ENCODE results near the gene CYB5R3.

DNA sequence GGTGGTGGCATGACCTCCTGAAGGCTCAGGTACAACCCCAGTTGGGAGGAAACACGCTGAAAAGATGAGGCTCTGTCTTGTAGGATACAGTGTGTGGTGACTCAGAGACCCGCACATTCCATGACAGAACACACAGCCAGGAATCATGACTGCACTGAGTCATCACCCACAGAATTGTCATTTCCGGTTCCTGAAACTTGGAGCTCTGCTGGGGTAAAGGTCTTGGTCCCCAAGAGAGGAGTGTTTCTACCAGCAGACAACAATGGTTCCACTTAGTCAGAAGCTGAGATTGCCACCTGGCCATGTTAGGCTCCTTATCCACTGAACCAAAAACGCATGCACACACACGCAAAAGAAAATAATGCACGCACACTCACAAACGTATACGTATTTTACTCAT, 31.5 kb upstream of the CYB5R3 start:
- TF ChIP-seq POLR2A (IDR thresholded peaks at IDR 0.05) = no peak
- TF ChIP-seq, protein P1, sequence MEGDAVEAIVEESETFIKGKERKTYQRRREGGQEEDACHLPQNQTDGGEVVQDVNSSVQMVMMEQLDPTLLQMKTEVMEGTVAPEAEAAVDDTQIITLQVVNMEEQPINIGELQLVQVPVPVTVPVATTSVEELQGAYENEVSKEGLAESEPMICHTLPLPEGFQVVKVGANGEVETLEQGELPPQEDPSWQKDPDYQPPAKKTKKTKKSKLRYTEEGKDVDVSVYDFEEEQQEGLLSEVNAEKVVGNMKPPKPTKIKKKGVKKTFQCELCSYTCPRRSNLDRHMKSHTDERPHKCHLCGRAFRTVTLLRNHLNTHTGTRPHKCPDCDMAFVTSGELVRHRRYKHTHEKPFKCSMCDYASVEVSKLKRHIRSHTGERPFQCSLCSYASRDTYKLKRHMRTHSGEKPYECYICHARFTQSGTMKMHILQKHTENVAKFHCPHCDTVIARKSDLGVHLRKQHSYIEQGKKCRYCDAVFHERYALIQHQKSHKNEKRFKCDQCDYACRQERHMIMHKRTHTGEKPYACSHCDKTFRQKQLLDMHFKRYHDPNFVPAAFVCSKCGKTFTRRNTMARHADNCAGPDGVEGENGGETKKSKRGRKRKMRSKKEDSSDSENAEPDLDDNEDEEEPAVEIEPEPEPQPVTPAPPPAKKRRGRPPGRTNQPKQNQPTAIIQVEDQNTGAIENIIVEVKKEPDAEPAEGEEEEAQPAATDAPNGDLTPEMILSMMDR (IDR thresholded peaks at IDR 0.05 in 8 of 11, conservative IDR thresholded peaks at IDR 0.05 in 3 of 11) = no peak
